NCI-H2196 treated with DMSO at 0.1 percent for 48 hours (cell line): ENCODE measurements around the gene CIBAR2.

Source experiments
- DNase-seq: peaks from one replicate; lab custom pipeline; 2025; ENCODE audit not compliant: unreplicated experiment; lab: John Stamatoyannopoulos, UW

CIBAR2 gene

DNA sequence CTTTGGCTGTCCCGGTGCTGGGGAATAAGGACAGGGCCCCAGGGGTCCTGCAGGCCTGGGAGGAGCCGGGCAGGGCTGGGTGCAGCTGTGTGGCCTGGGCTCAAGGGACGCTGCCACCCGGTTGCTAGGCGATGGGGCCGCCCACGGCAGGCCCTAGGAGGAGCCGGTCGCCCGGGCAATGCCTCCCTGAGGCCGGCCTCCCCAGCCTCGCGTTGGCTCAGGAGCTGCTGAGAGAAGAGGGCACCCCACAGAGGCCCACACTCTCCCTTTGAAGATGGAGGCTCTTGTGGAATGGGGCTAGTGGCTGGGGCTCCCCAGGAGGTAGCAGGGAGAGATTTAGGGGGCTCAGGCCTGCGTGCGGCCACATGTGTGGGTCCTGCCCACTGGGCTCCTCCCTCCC lies at the start of gene CIBAR2:
Gene CIBAR2 (minus strand): TSS at position 109 of the 400 bp plus-strand sequence. CDS start 120 bp downstream, outside the sequence.
- no peak for DNase-seq

DNA sequence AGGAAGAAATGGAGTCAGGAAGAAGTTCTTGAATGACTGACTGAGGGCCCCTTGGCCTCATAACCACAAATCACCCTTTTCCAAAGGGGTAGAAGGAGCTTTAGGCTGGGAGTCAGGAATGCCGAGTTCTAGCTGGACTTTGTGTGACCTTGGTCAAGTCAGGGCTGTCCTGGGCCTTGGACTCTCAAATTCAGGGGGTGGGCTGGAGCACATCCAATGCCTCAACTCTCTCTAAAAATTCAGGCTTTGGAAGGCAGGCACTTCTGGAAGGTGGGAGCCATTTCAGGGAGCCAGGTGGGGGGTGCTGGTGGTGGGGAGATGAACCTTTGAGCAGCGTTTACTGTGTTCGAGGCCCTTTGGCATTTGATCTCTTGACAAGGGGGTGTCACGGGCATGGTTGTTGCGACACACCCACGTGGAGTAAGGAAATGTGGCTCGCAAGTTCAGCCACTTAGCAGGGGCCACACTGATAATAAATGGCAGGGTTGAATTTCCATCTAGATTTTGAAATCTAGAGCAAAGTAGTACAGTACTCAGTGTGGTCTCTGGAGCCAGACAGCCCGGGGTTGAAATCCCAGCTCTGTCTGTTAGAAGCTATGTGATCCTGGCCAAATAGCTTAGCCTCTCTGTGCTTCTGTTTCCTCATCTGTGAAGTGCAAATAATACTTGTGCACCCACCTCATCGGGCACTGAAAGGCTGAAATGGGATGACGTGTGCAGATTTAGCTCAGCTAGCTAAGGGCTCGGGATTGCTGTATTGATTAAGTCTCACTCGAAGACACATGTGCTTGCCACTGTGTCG lies 47.1 kb upstream of the CIBAR2 start:
- DNase-seq: no peak

DNA sequence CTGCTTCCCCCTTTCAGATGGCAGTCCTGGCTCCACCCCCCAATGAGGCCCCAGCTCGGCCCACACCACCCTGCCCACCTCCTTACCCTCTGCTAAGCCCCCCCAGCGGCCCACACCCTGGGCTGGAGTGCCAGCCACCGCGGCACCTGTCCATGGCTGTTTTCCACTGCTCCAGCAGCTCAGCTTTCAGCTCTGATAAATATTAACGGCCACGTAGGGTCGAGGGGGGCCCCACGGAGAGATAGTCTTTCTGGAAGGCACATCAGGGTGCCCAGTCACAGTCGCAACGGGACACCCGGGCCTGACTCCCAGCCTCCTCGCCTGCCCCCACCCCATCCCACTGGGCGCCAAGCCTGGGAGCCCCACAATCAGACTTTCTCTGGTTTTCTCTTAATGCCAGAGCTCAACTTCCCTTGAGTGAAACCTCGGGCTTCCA lies 46.5 kb upstream of the CIBAR2 start:
- no peak for DNase-seq

GRCh38 chr16:85157813-85158742 lies 45.8 kb upstream of the CIBAR2 start:
- no peak for DNase-seq

DNA sequence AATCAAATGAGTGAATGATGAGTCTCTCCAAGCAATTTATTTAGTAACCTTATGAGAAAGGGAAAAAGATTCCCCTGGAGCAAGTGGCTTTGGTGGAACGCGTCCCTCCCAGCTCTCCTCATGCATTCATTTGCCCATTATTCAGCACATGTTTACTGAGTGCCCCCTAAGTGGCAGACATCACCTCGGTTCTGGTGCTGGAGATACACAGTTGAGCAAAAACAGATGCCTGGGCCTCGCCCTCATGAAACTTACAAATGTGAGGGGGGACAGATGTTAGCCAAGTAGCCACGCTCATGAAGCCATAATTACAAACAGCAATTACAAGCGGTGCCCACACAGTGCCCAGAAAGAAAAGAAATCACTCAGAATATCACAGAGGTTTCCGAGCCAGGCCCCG lies 45.1 kb upstream of the CIBAR2 start:
- DNase-seq: no peak

GRCh38 chr16:85156869-85157268 lies 44.6 kb upstream of the CIBAR2 start:
- DNase-seq: no peak

DNA sequence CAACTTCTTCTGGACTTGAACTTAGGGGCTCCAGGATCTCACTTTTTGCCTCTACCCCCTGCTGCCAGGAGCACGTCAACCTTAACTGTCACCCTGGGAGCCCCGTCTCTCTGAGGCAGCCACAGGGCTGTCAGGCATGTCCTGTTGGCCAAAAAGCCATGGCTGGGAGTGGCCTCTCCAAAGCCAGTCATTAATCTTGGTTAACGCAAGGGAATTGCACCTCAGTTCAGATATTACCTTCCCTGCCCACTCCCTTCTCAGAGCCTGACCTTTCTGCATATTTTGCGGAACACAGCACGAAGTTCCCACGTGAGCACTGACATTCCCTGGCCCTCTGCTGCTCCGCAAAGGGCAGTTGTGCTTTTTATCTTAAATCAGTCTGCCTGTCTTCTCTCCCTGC lies 44.2 kb upstream of the CIBAR2 start:
- DNase-seq: no peak

DNA sequence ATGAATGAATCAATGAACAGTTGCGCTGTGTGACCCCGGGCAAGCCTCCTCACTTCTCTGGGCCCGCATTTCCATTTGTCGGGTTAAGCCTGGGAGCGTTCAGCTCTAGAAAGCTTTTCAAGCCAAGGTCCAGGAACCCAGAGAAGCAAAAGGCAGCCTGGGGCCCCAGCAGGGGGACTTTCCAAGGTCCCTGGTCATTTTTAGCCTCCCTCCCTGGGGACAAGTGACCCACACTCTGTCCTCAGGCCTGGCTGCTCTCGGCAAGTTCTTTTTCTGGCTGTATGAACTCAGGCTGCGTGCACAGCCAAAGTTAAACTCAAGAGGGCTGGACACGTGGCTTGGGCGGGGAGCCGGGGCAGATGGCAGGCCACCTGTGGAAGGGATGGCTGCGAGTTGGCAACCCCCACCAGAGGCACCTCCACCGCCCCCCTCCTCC lies 41.4 kb upstream of the CIBAR2 start:
- no peak for DNase-seq

DNA sequence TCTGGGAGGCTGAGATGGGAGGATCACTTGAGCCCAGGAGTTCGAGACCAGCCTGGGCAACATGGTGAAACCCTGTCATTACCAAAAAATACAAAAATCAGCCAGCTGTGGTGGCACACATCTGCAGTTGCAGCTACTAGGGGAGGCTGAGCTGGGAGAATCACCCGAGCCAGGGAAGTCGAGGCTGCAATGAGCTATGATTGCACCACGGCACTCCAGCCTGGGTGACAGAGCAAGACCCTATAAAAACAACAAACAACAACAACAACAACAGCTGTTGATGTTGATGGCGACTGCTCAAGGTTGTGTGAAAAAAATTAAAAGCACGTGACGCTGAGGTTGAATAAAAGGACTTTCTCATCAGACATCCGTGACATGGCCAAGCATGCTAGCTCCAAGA lies 40.8 kb upstream of the CIBAR2 start:
- no peak for DNase-seq

DNA sequence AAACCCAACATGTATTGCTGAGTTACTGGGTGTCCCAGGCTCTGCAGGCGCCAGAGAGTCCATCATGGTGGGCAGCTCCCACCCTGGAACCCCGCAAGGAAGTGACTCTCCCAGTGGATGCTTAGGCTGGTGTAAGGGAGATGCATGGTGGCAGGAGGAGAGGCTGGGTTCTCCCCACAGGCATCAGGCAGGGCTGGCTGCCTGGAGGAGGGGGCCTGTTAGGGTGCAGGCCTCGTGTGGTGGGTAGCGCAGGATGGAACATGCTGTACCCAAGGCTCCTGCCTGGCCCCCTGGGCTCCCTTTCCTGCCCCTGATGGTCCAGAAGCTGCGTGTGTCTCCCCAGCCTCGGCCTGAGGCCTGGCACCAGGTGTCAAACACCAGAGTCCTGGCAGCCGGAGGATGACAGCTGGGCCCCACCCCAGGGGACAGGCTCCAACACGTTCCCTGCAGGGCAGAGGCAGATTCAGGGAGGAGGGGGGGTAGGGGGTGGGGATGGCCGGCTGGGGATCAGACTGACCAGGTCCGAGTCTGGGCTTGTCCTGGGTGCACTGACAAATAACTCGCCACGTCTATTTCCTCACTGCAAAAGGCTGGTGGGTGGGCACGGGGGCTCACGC lies 40.2 kb upstream of the CIBAR2 start:
- DNase-seq: no peak

DNA sequence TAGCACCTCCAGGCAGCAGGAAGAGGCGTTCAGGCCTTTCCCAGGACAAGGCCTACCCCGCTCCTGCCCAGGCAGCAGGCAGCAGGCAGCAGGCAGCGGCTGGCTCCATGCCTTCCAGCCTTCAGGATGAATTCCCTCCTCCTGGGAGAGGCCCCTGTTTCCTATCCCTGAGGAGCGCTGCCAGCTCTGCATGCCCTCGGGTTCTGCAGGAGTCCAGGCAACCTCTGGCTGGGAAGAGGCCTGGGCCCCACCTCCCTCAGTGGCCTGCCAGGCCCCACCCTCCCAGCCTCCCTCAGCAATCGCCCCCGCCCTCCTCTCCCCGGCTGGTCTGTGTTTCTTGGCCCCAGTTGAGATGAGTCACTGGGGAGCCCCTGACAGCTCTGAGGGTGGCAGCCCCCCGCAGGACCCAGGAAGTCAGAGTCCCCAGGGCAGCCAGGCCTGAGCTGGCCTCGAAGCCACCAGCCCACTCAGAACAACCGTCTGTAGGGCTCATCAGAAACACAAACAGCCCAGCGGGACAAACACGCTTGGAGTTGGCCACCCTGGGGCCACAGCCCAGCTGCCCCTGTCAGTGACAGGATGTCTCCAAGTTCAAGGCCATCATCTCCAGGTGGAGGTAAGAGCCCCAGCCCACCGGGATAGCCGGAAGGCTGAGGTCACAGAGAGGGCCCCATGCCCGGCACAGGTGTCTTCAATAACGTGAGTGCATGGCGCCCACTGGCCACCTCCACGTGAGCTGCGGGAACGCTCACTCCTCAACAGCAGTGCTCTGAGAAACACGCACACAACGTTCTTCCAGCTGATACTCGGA lies 39.5 kb upstream of the CIBAR2 start:
- peak; percentile 26 for DNase-seq

- DNase-seq: no peak
Measured at GRCh38 chr16:85151079-85151602, 38.9 kb upstream of the CIBAR2 start.

- DNase-seq: no peak
Measured at GRCh38 chr16:85150331-85150940, 38.2 kb upstream of the CIBAR2 start.

- DNase-seq: no peak
Measured at GRCh38 chr16:85149776-85150175, 37.5 kb upstream of the CIBAR2 start.

DNA sequence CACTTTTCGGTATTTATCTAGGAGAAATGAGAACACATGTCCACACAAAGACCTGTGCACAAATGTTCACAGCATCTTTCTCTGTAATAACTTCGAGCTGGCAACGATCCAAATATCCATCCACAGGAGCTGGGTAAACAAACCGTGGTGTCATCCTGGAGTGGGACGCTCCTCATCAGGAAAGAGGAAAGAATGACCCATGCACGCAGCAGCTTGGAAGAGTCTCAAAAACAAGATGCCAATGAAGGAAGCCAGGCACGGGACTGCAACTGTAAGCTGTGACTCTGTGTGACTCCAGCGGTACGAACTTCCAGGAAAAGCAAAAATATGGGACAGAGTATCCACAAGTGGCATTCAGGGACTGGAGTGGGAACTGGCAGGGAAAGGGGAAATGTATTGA lies 36.7 kb upstream of the CIBAR2 start:
- no peak for DNase-seq

DNA sequence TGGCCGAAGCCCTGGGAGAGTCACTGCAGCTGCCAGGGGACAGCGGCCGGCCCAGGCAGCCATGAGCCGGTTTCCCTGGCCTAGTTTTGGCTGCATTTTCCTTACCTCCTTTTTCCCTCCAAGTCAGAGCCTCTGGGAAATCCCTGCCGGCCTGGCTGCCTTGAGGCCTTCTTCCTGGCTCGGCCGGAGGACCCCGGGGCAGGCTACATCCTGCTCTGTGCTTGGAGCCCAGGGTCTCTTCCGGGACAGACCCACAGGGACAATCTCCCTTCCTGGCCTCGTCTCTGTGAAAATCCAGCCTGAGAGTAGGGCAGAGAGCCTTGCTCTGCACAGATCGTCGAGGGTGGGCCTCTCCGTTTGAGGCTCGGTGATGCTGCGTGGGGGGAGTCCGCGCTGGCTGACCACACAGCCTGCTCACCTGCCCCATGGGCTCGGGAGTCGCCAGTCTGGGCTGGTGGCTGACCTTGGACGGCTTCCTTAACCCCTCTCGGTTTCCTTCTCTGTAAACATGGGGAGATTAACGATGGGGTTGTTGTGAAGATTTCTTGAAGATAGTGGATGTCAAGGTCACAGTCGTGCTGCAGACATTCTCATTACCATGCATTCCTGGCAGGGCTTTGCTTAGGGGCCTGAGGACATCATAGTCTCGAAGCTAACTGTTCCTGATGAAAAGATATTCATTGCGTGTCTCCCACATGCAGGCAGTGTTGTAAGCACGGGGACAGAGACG lies 34.8 kb upstream of the CIBAR2 start:
- DNase-seq: no peak

DNA sequence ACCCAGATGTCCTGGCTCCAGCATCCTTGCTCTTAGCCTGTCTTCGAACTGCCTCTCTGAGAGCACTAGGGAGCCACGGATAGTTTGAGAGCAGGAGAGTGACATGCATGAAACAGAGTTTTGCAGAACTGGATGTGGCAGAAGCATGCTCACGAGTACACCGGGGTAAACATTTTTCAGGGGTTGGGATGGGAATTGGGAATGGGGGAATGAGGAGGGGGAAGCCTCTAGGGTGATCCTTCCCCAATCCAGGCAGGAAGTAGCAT lies 34.2 kb upstream of the CIBAR2 start:
- no peak for DNase-seq

- DNase-seq: no peak
Measured at GRCh38 chr16:85145734-85146531, 33.7 kb upstream of the CIBAR2 start.

GRCh38 chr16:85145188-85145587 lies 32.9 kb upstream of the CIBAR2 start:
- DNase-seq: no peak
